ENCODE data around the gene RABAC1.

GRCh38 chr19:41929536-41930071 is 29.5 kb downstream of the RABAC1 start:
- TF ChIP-seq CTCF (IDR thresholded peaks at IDR 0.05) (no peak), POLR2A (IDR thresholded peaks at IDR 0.05) (no peak)
